T-cell (primary cell): ENCODE results near the gene CCR5AS.
"Not testable (repeated sequence)": the region's sequence is repeated elsewhere in the genome, so short reads cannot be mapped to it uniquely, and the experiment has no call there.

Experiments
- ATAC-seq, 4 experiments: fragments of 200-7000 bp in 3 of 4; fragments of 150-1000 bp in 1 of 4; cut with Tn5 transposase; replicated peaks in 1 of 4; 1 replicate in 3 of 4; 2 replicates in 1 of 4; pipeline ENCODE4 v1.10.0; 2021; ENCODE audit warnings: moderate library complexity in 3 of 4, mild to moderate bottlenecking in 2 of 4, moderate number of reproducible peaks in 1 of 4
- CTCF ChIA-PET, 2 donors: fragments of 300-600 bp; sonication (Branson Sonifier 250); formaldehyde crosslinking; loops; one replicate each; lab custom pipeline; 2022; ENCODE audit warnings: antibody characterized with exemption in 2 of 2; lab: Charles Lee
- POLR2A ChIA-PET, 2 donors: fragments of 300-600 bp; sonication (Branson Sonifier 250); formaldehyde crosslinking; loops; one replicate each; lab custom pipeline; 2022; ENCODE audit warnings: antibody characterized with exemption in 2 of 2; lab: Charles Lee
- DNase-seq, 35 experiments: peaks; one replicate each; pipeline versions ENCODE4 v3.0.0 to v3.0.0-alpha.2; 2013 to 2023
- H3K27ac ChIP-seq: one replicate; pipeline ENCODE4 v1.5.1; 2013; ENCODE audit warnings: low read length
- H3K27me3 ChIP-seq, 2 experiments: replicated peaks in 1 of 2; 1 replicate in 1 of 2; 2 replicates in 1 of 2; pipeline versions ENCODE4 v1.6.1 to v1.7.0; 2013; ENCODE audit warnings: low read length in 1 of 2, mixed read lengths in 1 of 2; ENCODE audit not compliant: control insufficient read depth in 2 of 2, insufficient read depth in 2 of 2; ENCODE audit errors: extremely low read depth in 1 of 2
- H3K36me3 ChIP-seq, 2 donors: 1 replicate in 1 of 2; 2 replicates in 1 of 2; pipeline versions ENCODE4 v1.6.1 to v1.7.0; 2013; ENCODE audit warnings: low read length in 1 of 2; ENCODE audit not compliant: control insufficient read depth in 2 of 2, insufficient read depth in 1 of 2; ENCODE audit errors: extremely low read depth in 1 of 2
- H3K4me1 ChIP-seq, 2 experiments: 1 replicate in 1 of 2; 2 replicates in 1 of 2; pipeline versions ENCODE4 v1.6.1 to v1.7.0; 2013; ENCODE audit warnings: low read length in 2 of 2, mixed read lengths in 1 of 2; ENCODE audit not compliant: insufficient read depth in 2 of 2, control insufficient read depth in 1 of 2; ENCODE audit errors: extremely low read depth in 1 of 2
- H3K4me3 ChIP-seq, 2 donors: 1 replicate in 1 of 2; 2 replicates in 1 of 2; pipeline versions ENCODE4 v1.5.1 to v1.7.0; 2013; ENCODE audit warnings: mild to moderate bottlenecking in 2 of 2, low read length in 1 of 2, moderate library complexity in 1 of 2; ENCODE audit not compliant: control insufficient read depth in 1 of 2; ENCODE audit errors: extremely low read depth in 1 of 2
- H3K9me3 ChIP-seq: 2 replicates; pipeline ENCODE4 v1.7.0; 2013
- H3K27ac Mint-ChIP-seq, 2 donors: one replicate each; pipeline ENCODE4 v1.8.0; 2020 to 2021; ENCODE audit warnings: mild to moderate bottlenecking in 2 of 2, mixed read lengths in 2 of 2
- H3K27me3 Mint-ChIP-seq, 2 donors: one replicate each; pipeline ENCODE4 v1.8.0; 2021 to 2022; ENCODE audit warnings: mixed read lengths in 2 of 2
- H3K36me3 Mint-ChIP-seq: one replicate; pipeline ENCODE4 v1.8.0; 2021; ENCODE audit warnings: mixed read lengths
- H3K4me1 Mint-ChIP-seq, 3 donors: one replicate each; pipeline ENCODE4 v1.8.0; 2020 to 2022; ENCODE audit warnings: mixed read lengths in 3 of 3, mild to moderate bottlenecking in 1 of 3
- H3K4me3 Mint-ChIP-seq, 3 donors: one replicate each; pipeline ENCODE4 v1.8.0; 2020 to 2022; ENCODE audit warnings: mild to moderate bottlenecking in 3 of 3, mixed read lengths in 3 of 3, moderate library complexity in 3 of 3
- H3K9me3 Mint-ChIP-seq, 3 donors: one replicate each; pipeline ENCODE4 v1.8.0; 2020 to 2022; ENCODE audit warnings: mixed read lengths in 3 of 3
- WGBS: methylation state at CpG from one replicate; pipeline ENCODE4 v1.1.5; 2013; ENCODE audit warnings: missing lambda C conversion rate; ENCODE audit not compliant: insufficient coverage; 5-methylcytosine and 5-hydroxymethylcytosine counted together

Gene CCR5AS

GRCh38 chr3:46397111-46397510 is 9.8 kb downstream of the CCR5AS start:
- Histone ChIP-seq H3K36me3 (no peaks in the 10 kb centered on the region), H3K27me3 (no peaks in the 10 kb centered on the region), H3K9me3 (no peaks in the 10 kb centered on the region), H3K4me3 (no peak overlapping the region), H3K27ac (no peak overlapping the region), H3K4me1 (peaks cover 0 to 4% of the 10 kb centered on the region in 2 experiments)
- DNase-seq (no peak), ATAC-seq (no peak)
- WGBS: 93% methylated on average over 2 of the region's 7 CpGs
- Mint-ChIP-seq H3K36me3 (no peaks in the 10 kb centered on the region), H3K4me3 (no peak overlapping the region), H3K27me3 (peaks cover 0 to 2% of the 10 kb centered on the region in 2 donors), H3K4me1 (peaks cover 0 to 4% (median 0%) of the 10 kb centered on the region in 3 donors), H3K9me3 (no peaks in the 10 kb centered on the region), H3K27ac (no peak overlapping the region)
- ChIA-PET CTCF (interaction anchor here in 1 of 2 donors (0.6 kb wide), 1 partner anchor 469 kb away, joined by 3 read pairs; no protein-coding TSS in a partner anchor), POLR2A (no interaction called here)

DNA sequence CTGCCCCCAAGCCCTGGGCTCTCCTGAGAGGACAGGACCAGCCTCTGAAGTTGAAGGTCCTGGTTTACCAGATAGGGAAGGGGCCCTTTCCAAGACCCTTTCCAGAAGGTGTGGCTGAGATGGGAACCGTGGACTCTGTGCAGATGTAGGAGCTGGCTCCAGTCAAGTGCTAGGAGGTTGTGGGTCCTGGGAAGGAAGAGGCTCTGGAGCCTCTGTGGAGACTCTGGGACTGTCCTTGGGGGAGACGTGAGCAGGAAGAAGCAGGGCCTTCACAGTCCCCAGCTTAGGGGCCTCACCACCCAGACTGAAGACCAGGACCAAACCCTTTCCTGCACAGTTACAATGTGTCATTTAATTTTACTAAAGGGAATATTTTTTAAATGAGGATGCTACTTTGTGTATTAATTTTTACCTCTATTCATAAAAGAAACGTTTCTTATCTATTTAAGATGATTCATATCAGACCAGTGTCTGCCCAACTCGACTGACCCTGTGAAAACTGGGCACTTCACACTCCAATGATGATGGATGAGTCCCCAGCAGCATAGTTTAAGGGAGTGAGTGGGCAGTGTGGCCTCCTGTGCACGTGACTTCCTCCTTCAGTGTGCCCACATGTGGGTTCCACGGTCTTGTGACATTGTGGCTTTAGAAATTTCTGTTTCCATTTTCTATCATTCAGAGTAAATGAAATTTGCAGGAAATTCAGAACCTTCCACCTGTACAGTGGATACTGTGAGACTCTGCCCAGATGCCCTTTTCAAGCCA is 10.9 kb downstream of the CCR5AS start:
- CTCF ChIA-PET: no interaction called here
- ATAC-seq (no peak), DNase-seq (no peak)
- Histone ChIP-seq H3K9me3 (no peaks in the 10 kb centered on the region), H3K4me1 (peaks cover 0 to 4% of the 10 kb centered on the region in 2 experiments), H3K36me3 (no peaks in the 10 kb centered on the region), H3K4me3 (no peak overlapping the region), H3K27ac (no peak overlapping the region), H3K27me3 (no peaks in the 10 kb centered on the region)
- Mint-ChIP-seq H3K4me1 (peaks cover 0 to 4% (median 0%) of the 10 kb centered on the region in 3 donors), H3K36me3 (no peaks in the 10 kb centered on the region), H3K9me3 (no peaks in the 10 kb centered on the region), H3K27ac (no peak overlapping the region), H3K27me3 (peaks cover 0 to 2% of the 10 kb centered on the region in 2 donors), H3K4me3 (no peak overlapping the region)
- 86% methylated on average over 1 of the region's 6 CpGs for WGBS
- POLR2A ChIA-PET: no interaction called here

DNA sequence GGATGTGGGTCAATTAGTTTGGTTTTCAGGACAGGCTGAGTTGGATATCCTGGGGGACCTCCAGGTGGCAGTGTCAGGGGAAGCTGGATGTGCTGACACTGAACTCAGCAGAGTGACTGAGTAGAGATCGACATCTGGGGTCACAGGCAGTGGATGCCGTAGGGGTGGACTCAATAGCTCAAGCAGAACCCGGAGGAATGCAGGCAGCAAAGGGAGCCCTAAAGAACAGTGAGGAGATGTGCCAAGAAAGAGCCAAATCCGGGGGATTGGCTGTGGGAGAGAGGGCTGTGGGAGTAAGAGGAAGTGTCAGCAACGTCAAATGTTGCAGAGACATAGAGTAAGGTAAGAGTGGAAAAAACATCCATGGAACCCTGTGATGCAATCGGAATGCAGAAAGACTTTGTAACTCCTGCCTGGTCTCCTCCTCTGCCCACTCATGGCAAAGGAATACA is 11.6 kb downstream of the CCR5AS start:
- Histone ChIP-seq H3K27ac (no peak overlapping the region), H3K9me3 (no peaks in the 10 kb centered on the region), H3K36me3 (no peaks in the 10 kb centered on the region), H3K27me3 (no peaks in the 10 kb centered on the region), H3K4me1 (peaks cover 0 to 4% of the 10 kb centered on the region in 2 experiments), H3K4me3 (no peak overlapping the region)
- ChIA-PET CTCF (no interaction called here), POLR2A (no interaction called here)
- H3K27me3 Mint-ChIP-seq: peaks cover 0 to 2% of the 10 kb centered on the region in 2 donors
- no peaks in the 10 kb centered on the region for H3K9me3 Mint-ChIP-seq
- H3K27ac Mint-ChIP-seq: no peak overlapping the region
- no peak for ATAC-seq
- WGBS: 85% methylated on average over 6 of the region's 6 CpGs
- H3K36me3 Mint-ChIP-seq: no peaks in the 10 kb centered on the region
- no peak for DNase-seq
- peaks cover 0 to 4% (median 0%) of the 10 kb centered on the region in 3 donors for H3K4me1 Mint-ChIP-seq
- H3K4me3 Mint-ChIP-seq: no peak overlapping the region

DNA sequence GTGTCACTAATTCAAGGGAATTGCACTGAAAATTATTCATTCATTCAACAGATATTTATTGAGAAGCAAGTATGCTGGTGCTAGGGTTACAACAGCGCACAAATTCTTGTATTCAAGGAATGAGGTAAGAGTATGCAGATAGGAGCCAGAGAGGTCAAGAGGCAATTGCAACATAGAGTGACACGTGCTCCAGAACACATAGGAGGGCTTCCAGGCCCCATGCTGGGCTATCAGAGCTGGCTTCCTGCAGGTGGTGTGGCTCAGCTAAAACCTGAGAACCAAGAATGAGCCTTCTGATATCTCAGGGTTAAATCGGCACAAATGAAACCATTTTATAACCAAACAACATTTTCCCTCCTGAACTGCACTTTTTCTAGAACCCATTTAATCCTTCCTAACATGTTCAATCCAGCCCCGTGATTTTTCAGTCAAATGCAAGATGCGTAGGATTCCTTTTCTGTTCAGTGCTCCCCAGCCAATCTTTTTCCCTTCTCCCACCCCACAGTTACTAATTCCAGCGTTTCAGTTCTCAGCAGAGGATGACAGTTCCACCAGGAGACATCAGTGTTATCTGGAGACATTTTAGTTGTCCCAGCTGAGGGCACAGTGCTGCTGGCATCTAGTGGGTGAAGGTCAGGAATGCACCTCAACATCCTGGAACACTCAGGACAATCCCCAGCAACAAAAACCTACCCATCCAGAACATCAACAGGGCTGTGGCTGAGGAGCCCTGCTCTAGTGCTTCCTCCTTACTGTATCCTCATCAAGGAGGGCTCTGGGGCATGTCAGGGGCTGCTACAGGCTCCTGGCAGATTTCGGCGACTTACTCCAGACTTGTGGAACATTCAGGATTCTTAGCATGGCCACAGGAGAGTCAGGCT is 13.1 kb downstream of the CCR5AS start:
- peaks cover 0 to 4% (median 0%) of the 10 kb centered on the region in 3 donors for H3K4me1 Mint-ChIP-seq
- H3K9me3 Mint-ChIP-seq: no peaks in the 10 kb centered on the region
- Histone ChIP-seq H3K4me3 (no peak overlapping the region), H3K27me3 (no peaks in the 10 kb centered on the region), H3K27ac (no peak overlapping the region), H3K4me1 (peaks cover 0 to 4% of the 10 kb centered on the region in 2 experiments), H3K36me3 (no peaks in the 10 kb centered on the region), H3K9me3 (no peaks in the 10 kb centered on the region)
- no peaks in the 10 kb centered on the region for H3K36me3 Mint-ChIP-seq
- no peak overlapping the region for H3K4me3 Mint-ChIP-seq
- H3K27me3 Mint-ChIP-seq: peaks cover 0 to 2% of the 10 kb centered on the region in 2 donors
- CTCF ChIA-PET: no interaction called here
- DNase-seq: no peak
- no peak for ATAC-seq
- 88% methylated on average over 6 of the region's 8 CpGs for WGBS
- H3K27ac Mint-ChIP-seq: no peak overlapping the region
- POLR2A ChIA-PET: no interaction called here

GRCh38 chr3:46393011-46393410 is 13.9 kb downstream of the CCR5AS start:
- POLR2A ChIA-PET: no interaction called here
- Histone ChIP-seq H3K36me3 (no peaks in the 10 kb centered on the region), H3K4me1 (peaks cover 0 to 4% of the 10 kb centered on the region in 2 experiments), H3K27ac (no peak overlapping the region), H3K27me3 (no peaks in the 10 kb centered on the region), H3K9me3 (no peaks in the 10 kb centered on the region), H3K4me3 (no peak overlapping the region)
- H3K4me1 Mint-ChIP-seq: peaks cover 0 to 4% (median 0%) of the 10 kb centered on the region in 3 donors
- H3K9me3 Mint-ChIP-seq: no peaks in the 10 kb centered on the region
- H3K36me3 Mint-ChIP-seq: no peaks in the 10 kb centered on the region
- no peak for DNase-seq
- H3K27ac Mint-ChIP-seq: no peak overlapping the region
- 80% methylated on average over 1 of the region's 2 CpGs for WGBS
- no peak for ATAC-seq
- H3K4me3 Mint-ChIP-seq: no peak overlapping the region
- CTCF ChIA-PET: interaction anchor here in 1 of 2 donors (0.5 kb wide), 1 partner anchor 1230 kb away, joined by 8 read pairs; no protein-coding TSS in a partner anchor
- H3K27me3 Mint-ChIP-seq: peaks cover 0 to 2% of the 10 kb centered on the region in 2 donors

- H3K4me1 ChIP-seq, H3K27me3 Mint-ChIP-seq, H3K27ac Mint-ChIP-seq, H3K9me3 ChIP-seq, H3K27ac ChIP-seq, H3K4me3 Mint-ChIP-seq, H3K4me3 ChIP-seq, H3K36me3 Mint-ChIP-seq, POLR2A ChIA-PET, H3K27me3 ChIP-seq, DNase-seq, H3K4me1 Mint-ChIP-seq, ATAC-seq, H3K36me3 ChIP-seq, CTCF ChIA-PET, H3K9me3 Mint-ChIP-seq: not testable (repeated sequence)
- 91% methylated on average over 4 of the region's 5 CpGs for WGBS
Observed at GRCh38 chr3:46391526-46391925, 15.3 kb downstream of the CCR5AS start.
